Central memory CD8-positive, alpha-beta T cell (primary cell): Measurements from ENCODE around the gene WDR45B.

Source experiments
- ATAC-seq: fragments of 150-1000 bp; cut with Tn5 transposase; replicated peaks from 2 replicates; pipeline ENCODE4 v1.10.0; 2022; ENCODE audit warnings: mild to moderate bottlenecking, moderate FRiP score, moderate number of reproducible peaks; ENCODE audit not compliant: poor library complexity, severe bottlenecking; ENCODE audit errors: extremely low read depth
- DNase-seq, 2 donors: peaks; one replicate each; pipeline ENCODE4 v3.0.0; 2021; ENCODE audit warnings: low spot score in 2 of 2
- H3K27ac Mint-ChIP-seq: one replicate; pipeline ENCODE4 v1.8.0; 2022; ENCODE audit warnings: low read depth, mild to moderate bottlenecking, moderate library complexity, mixed read lengths
- H3K27me3 Mint-ChIP-seq: one replicate; pipeline ENCODE4 v1.8.0; 2022; ENCODE audit warnings: mixed read lengths
- H3K36me3 Mint-ChIP-seq: one replicate; pipeline ENCODE4 v1.8.0; 2022; ENCODE audit warnings: mild to moderate bottlenecking, moderate library complexity, mixed read lengths; ENCODE audit not compliant: insufficient read depth
- H3K4me1 Mint-ChIP-seq: one replicate; pipeline ENCODE4 v1.8.0; 2022; ENCODE audit warnings: mixed read lengths
- H3K4me3 Mint-ChIP-seq: one replicate; pipeline ENCODE4 v1.8.0; 2022; ENCODE audit warnings: mild to moderate bottlenecking, moderate library complexity, mixed read lengths
- H3K9me3 Mint-ChIP-seq: one replicate; pipeline ENCODE4 v1.8.0; 2022; ENCODE audit warnings: mixed read lengths

WDR45B gene

GRCh38 chr17:82569621-82570020, 78.6 kb downstream of the WDR45B start:
- DNase-seq (no peak), ATAC-seq (no peak)
- no peaks in the 10 kb centered on the region for H3K27me3 Mint-ChIP-seq
- H3K36me3 Mint-ChIP-seq, result peaks cover 36% of the 10 kb centered on the region
- no peaks in the 10 kb centered on the region for H3K9me3 Mint-ChIP-seq
- no peaks in the 10 kb centered on the region for H3K4me1 Mint-ChIP-seq
- H3K27ac Mint-ChIP-seq, result no peak overlapping the region
- no peak overlapping the region for H3K4me3 Mint-ChIP-seq

GRCh38 chr17:82568997-82569393, 79.2 kb downstream of the WDR45B start:
- Mint-ChIP-seq H3K36me3 (peaks cover 31% of the 10 kb centered on the region), H3K27ac (no peak overlapping the region)
- no peak for DNase-seq

GRCh38 chr17:82567286-82567685, 81.0 kb downstream of the WDR45B start:
- DNase-seq (no peak), ATAC-seq (no peak)
- no peak overlapping the region for H3K27ac Mint-ChIP-seq
- peaks cover 27% of the 10 kb centered on the region for H3K36me3 Mint-ChIP-seq
- no peak overlapping the region for H3K4me3 Mint-ChIP-seq
- no peaks in the 10 kb centered on the region for H3K4me1 Mint-ChIP-seq
- H3K27me3 Mint-ChIP-seq, result no peaks in the 10 kb centered on the region
- H3K9me3 Mint-ChIP-seq, result no peaks in the 10 kb centered on the region

More at GRCh38 chr17:82568997-82569393, 79.2 kb downstream of the WDR45B start:
- Mint-ChIP-seq H3K27me3 (no peaks in the 10 kb centered on the region), H3K4me3 (no peak overlapping the region), H3K4me1 (no peaks in the 10 kb centered on the region), H3K9me3 (no peaks in the 10 kb centered on the region)
- ATAC-seq, result no peak

GRCh38 chr17:82566129-82566960, 81.9 kb downstream of the WDR45B start:
- no peak for DNase-seq
- Mint-ChIP-seq H3K9me3 (no peaks in the 10 kb centered on the region), H3K4me3 (no peak overlapping the region), H3K4me1 (peaks cover 2% of the 10 kb centered on the region), H3K27ac (no peak overlapping the region), H3K36me3 (peaks cover 21% of the 10 kb centered on the region), H3K27me3 (no peaks in the 10 kb centered on the region)
- ATAC-seq, result no peak

GRCh38 chr17:82565551-82565950, 82.7 kb downstream of the WDR45B start:
- Mint-ChIP-seq H3K36me3 (peaks cover 19% of the 10 kb centered on the region), H3K4me1 (peaks cover 10% of the 10 kb centered on the region), H3K27ac (no peak overlapping the region), H3K4me3 (no peak overlapping the region), H3K27me3 (no peaks in the 10 kb centered on the region), H3K9me3 (no peaks in the 10 kb centered on the region)
- DNase-seq, result no peak
- no peak for ATAC-seq
